HEK293 (cell line): Measurements from ENCODE around the gene SHOX.

Experiments used
- CTCF ChIP-seq: fragments of 450-650 bp; formaldehyde crosslinking; IDR thresholded peaks from 2 replicates; pipeline ENCODE4 v1.5.1; 2016; ENCODE audit warnings: missing biosample characterization, missing genetic modification characterization
- PBX3 ChIP-seq: sonication (generic); formaldehyde crosslinking; IDR thresholded peaks from 2 replicates; pipeline ENCODE4 v1.8.1; 2022; ENCODE audit warnings: mild to moderate bottlenecking, moderate library complexity, missing genetic modification reagents
- ZBTB20 ChIP-seq: fragments of 450-650 bp; formaldehyde crosslinking; IDR thresholded peaks from 2 replicates; pipeline ENCODE4 v1.5.1; 2016; ENCODE audit warnings: missing biosample characterization, missing genetic modification characterization
- ZNF121 ChIP-seq: fragments of 450-650 bp; formaldehyde crosslinking; IDR thresholded peaks from 2 replicates; pipeline ENCODE4 v1.5.1; 2016; ENCODE audit warnings: missing biosample characterization, missing genetic modification characterization
- ZNF19 ChIP-seq: fragments of 450-650 bp; formaldehyde crosslinking; IDR thresholded peaks from 2 replicates; pipeline ENCODE4; 2016; ENCODE audit warnings: missing biosample characterization, missing genetic modification characterization, low read depth
- ZNF211 ChIP-seq: fragments of 450-650 bp; formaldehyde crosslinking; IDR thresholded peaks from 2 replicates; pipeline ENCODE4 v1.5.1; 2016; ENCODE audit warnings: low read depth, missing biosample characterization, missing genetic modification characterization
- ZNF585B ChIP-seq: fragments of 450-650 bp; formaldehyde crosslinking; IDR thresholded peaks from 2 replicates; pipeline ENCODE4 v1.5.1; 2016; ENCODE audit warnings: missing biosample characterization, missing genetic modification characterization

DNA sequence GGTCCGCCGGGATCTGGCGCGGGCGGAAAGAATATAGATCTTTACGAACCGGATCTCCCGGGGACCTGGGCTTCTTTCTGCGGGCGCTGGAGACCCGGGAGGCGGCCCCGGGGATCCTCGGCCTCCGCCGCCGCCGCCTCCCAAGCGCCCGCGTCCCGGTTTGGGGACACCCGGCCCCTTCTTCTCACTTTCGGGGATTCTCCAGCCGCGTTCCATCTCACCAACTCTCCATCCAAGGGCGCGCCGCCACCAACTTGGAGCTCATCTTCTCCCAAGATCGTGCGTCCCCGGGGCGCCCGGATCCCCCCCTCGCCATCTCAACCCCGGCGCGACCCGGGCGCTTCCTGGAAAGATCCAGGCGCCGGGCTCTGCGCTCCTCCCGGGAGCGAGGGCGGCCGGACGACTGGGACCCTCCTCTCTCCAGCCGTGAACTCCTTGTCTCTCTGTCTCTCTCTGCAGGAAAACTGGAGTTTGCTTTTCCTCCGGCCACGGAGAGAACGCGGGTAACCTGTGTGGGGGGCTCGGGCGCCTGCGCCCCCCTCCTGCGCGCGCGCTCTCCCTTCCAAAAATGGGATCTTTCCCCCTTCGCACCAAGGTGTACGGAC is 482 bp upstream of the SHOX start:
- TF ChIP-seq ZNF585B (tag by site-specific recombination): no peak
- TF ChIP-seq ZBTB20: no peak
- TF ChIP-seq PBX3 (CRISPR knock-in tag): no peak
- no peak for TF ChIP-seq CTCF
- TF ChIP-seq ZNF211 (tag by site-specific recombination): no peak
- no peak for TF ChIP-seq ZNF19 (tag by site-specific recombination)
- no peak for TF ChIP-seq ZNF121 (tag by site-specific recombination)
